WTC11 (cell line): ENCODE data around the gene LLGL2.

ENCODE experiments used
- NFE2L1 ChIP-seq: sonication (generic); formaldehyde crosslinking; IDR thresholded peaks from 2 replicates; pipeline ENCODE4 v1.8.1; 2023; ENCODE audit warnings: missing genetic modification reagents
- TCF7 ChIP-seq: sonication (generic); formaldehyde crosslinking; IDR thresholded peaks from 2 replicates; pipeline ENCODE4 v1.8.0; 2022; ENCODE audit warnings: mild to moderate bottlenecking, low read depth, missing genetic modification reagents, moderate library complexity
- TF ChIP-seq, protein P1 (sequence below): sonication (generic); formaldehyde crosslinking; IDR thresholded peaks from 2 replicates; pipeline ENCODE4 v1.8.1; 2022; ENCODE audit warnings: low read depth, mild to moderate bottlenecking, moderate library complexity, missing genetic modification reagents, borderline replicate concordance
- TF ChIP-seq, protein P2 (sequence below): sonication (generic); formaldehyde crosslinking; IDR thresholded peaks from 2 replicates; pipeline ENCODE4 v1.8.0; 2022; ENCODE audit warnings: mild to moderate bottlenecking, missing genetic modification reagents

DNA sequence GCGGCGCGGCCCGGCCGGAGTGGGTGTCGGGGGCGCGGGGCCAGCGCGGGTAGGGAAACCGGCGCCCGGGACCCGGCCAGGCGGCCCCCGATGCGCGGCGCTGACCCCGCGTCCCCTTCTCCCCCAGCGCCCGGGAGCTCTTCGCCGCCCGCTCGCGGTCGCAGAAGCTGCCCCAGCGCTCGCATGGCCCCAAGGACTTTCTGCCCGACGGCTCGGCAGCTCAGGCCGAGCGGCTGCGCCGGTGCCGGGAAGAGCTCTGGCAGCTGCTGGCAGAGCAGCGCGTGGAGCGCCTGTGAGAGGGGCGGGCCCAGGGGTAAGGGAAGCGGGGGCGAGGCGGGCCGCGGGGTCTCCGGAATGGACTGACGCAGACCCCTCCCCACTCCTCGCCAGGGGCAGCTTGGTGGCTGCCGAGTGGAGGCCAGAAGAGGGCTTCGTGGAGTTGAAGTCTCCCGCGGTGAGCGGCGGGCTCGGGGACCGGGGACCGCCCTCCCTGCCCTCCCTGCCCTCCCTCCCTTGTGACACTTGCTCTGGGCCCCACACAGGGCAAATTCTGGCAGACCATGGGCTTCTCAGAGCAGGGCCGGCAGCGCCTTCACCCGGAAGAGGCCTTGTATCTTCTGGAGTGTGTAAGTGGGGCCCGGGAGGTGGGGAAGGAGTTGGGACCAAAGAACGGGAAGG, 8.7 kb upstream of the LLGL2 start:
- TF ChIP-seq, protein P1, sequence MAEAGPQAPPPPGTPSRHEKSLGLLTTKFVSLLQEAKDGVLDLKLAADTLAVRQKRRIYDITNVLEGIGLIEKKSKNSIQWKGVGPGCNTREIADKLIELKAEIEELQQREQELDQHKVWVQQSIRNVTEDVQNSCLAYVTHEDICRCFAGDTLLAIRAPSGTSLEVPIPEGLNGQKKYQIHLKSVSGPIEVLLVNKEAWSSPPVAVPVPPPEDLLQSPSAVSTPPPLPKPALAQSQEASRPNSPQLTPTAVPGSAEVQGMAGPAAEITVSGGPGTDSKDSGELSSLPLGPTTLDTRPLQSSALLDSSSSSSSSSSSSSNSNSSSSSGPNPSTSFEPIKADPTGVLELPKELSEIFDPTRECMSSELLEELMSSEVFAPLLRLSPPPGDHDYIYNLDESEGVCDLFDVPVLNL (CRISPR knock-in tag), result no peak
- no peak for TF ChIP-seq TCF7 (CRISPR knock-in tag)
- TF ChIP-seq NFE2L1 (CRISPR knock-in tag), result no peak
- TF ChIP-seq, protein P2, sequence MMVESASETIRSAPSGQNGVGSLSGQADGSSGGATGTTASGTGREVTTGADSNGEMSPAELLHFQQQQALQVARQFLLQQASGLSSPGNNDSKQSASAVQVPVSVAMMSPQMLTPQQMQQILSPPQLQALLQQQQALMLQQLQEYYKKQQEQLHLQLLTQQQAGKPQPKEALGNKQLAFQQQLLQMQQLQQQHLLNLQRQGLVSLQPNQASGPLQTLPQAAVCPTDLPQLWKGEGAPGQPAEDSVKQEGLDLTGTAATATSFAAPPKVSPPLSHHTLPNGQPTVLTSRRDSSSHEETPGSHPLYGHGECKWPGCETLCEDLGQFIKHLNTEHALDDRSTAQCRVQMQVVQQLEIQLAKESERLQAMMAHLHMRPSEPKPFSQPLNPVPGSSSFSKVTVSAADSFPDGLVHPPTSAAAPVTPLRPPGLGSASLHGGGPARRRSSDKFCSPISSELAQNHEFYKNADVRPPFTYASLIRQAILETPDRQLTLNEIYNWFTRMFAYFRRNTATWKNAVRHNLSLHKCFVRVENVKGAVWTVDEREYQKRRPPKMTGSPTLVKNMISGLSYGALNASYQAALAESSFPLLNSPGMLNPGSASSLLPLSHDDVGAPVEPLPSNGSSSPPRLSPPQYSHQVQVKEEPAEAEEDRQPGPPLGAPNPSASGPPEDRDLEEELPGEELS (CRISPR knock-in tag), result no peak
